GM18867 (cell line): ENCODE measurements around the gene RBM22.

Experiments used
- ATAC-seq: cut with Tn5 transposase; IDR thresholded peaks from one replicate; pipeline ENCODE4 v1.9.1; 2021; ENCODE audit warnings: mild to moderate bottlenecking, moderate library complexity; ENCODE audit not compliant: unreplicated experiment

The RBM22 gene

DNA sequence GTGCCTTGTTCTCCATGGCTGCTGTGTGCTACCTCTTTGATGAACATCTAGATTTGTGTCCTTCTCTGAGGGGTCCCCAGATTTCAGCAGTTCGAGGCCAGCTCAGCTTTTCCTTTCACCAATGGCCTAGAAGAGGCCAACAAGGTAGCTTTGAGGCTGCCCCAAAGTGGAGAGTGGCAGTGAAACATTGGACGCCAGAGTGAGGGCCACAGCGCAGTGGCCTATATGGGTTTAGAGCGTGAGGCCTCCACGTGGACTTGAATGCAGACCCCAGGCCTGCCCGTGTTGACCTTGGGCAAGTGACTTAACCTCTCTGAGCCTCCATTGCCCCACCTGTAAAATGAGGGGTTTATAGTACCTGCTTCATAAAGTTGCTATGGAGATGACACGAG is 28.0 kb downstream of the RBM22 start:
- no peak for ATAC-seq

GRCh38 chr5:150672237-150672883 is 28.5 kb downstream of the RBM22 start:
- no peak for ATAC-seq

DNA sequence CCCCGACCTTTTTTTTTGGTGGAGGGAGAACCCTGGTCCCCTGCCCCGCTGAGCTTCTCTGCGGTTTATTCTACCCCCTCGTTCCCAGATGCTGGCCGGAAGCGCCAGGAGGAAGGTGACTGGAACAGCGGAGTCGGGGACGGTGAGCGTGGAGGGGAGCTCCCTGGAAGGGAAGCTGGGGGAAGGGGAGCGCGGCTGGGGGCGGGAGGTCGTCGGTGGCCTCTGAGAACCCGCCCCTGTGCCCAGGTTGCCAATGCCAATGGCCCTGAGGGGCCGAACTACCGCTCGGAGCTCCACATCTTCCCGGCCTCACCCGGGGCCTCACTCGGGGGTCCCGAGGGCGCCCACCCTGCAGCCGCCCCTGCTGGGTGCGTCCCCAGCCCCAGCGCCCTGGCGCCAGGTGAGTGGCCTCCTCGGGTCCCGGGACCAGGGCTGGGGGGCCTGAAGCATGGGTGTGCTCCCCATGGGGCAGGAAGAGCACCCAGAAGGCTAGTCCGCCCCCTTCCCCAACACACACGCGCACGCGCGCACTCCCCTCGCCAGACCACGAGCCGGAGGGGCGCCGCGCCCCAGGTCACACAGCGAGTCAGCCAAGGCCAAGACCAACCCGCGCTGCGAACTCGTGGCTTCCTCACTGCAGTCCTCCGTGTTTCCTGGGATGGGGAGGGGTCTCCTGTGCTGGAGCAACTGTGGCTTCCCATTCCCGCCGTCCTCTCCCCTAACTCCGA is 29.2 kb downstream of the RBM22 start:
- no peak for ATAC-seq

- no peak for ATAC-seq
Observed at GRCh38 chr5:150670948-150671310, 29.9 kb downstream of the RBM22 start.

DNA sequence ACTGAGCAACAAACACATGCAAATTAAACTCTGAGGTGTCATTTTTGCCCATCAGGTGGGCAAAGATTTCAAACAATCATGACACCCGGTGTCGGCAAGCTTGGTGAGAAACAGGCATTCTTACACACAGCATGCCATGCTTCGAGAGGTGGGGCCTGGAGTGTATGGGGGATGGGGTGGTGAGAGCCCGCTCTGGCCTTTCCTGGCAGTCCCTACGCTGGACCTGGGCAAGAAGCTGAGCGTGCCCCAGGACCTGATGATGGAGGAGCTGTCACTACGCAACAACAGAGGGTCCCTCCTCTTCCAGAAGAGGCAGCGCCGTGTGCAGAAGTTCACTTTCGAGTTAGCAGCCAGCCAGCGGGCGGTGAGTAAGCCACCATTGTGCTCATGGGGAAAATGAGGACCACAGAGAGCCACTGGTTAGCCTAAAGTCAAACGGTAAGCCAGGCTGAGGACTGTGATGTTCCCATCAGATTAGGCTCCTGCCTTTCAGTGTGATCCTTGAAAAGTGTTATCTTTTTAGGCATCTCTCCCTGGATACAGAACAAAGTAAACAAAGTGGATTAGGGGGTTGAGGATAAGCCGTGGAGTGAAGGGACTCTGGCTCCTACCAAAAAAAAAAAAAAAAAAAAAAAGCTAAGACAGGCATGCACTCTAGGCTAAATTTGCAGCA is 30.5 kb downstream of the RBM22 start:
- ATAC-seq, result no peak

GRCh38 chr5:150665044-150665443 is 35.8 kb downstream of the RBM22 start:
- no peak for ATAC-seq

- no peak for ATAC-seq
Observed at GRCh38 chr5:150663936-150664335, 36.9 kb downstream of the RBM22 start.

DNA sequence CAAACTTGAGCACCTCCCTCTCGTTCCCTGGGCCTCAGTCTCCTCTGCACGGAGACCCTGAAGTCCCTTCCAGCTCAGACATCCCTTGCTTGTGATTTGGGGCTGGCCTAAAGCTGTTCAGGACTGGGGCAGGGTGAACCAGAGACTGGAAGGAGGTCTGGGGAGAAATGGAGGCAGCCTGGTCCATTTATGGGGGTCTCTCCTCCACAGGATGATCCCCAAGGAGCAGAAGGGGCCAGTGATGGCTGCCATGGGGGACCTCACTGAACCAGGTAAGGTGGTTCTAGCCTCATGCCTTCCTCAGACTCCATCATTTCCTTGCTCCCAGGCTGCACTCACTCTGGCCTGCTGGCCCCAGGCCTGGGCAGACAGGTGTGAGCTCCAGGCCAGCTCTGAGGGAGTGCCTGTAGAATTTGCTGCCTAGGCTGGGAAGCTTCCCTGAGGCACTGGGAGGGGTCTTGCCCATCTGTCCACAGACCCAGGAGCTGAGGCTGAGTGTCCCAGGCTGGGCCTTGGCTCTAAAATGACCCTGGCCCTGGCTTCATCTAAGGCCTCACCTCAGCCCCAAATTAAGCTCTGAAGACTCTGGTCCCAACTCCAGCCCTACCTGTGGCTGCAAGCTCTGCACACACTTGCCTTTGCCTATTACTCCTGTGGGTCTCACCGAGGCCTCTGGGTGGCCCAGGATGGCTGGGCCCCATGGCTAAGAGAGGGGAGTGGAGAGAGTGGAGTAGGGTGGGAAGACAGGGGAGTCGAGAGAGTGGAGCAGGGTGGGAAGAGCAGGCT is 37.9 kb downstream of the RBM22 start:
- no peak for ATAC-seq

DNA sequence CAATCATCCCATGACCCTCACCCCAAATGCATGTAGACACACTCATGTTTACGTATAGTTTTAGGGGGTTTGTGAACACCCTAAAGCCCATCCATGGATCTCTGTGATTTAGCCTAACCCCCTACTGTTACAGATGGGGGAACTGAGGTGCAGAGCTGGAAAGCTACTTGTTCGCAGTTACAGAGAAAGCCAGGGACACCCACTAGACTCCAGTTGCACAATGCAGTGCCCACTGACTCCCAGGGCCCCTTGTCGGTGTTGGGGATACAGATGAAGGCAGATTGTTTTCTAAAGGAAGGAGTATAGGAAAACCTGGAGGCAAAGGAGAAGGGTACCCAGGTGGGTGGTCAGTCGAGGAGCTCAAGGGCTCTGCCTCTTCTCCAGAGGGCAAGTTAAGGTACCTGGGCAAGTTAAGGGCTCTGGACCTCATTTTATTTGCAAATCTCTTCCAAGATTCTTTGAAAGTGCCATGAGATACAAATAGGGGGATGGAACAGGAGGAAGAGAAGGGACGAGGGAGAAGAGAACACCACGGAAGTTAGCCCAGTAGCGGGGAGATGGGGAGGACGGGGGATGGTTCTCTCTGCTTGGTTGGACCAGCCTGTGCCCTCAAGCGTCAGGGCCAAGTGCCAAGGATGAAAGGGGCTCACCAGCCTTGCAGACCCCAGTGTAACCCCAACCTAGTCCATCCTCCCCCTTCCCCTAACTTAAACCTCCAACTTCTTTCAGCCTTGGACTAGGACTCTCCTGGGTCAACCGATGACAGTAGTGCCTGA is 38.9 kb downstream of the RBM22 start:
- ATAC-seq, result no peak

DNA sequence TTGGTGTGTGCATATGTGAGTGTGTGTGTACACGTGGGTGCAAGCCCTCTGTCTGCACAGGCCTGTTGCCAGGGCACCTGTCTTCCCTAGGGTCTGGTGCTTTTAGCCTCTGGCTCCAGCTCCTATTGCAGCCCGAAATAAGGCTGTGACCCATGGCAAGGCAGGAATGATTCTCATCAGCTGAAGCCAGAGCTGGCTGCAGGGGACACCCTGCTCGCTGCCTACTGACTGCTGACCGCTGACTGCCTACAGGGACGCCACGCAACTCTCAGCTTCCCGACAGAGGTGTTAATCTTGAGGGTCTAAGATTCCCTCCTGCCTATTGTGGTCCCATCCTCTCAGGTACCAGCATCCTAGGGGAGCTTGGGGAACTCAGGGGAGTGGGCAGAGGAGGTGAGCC is 39.8 kb downstream of the RBM22 start, which contains the start of gene MYOZ3:
MYOZ3 (plus strand) TSS at position 166 of the 400 bp plus-strand sequence. CDS start 1,691 bp downstream, outside the sequence.
- no peak for ATAC-seq

- no peak for ATAC-seq
Observed at GRCh38 chr5:150660108-150660831, 40.6 kb downstream of the RBM22 start.

DNA sequence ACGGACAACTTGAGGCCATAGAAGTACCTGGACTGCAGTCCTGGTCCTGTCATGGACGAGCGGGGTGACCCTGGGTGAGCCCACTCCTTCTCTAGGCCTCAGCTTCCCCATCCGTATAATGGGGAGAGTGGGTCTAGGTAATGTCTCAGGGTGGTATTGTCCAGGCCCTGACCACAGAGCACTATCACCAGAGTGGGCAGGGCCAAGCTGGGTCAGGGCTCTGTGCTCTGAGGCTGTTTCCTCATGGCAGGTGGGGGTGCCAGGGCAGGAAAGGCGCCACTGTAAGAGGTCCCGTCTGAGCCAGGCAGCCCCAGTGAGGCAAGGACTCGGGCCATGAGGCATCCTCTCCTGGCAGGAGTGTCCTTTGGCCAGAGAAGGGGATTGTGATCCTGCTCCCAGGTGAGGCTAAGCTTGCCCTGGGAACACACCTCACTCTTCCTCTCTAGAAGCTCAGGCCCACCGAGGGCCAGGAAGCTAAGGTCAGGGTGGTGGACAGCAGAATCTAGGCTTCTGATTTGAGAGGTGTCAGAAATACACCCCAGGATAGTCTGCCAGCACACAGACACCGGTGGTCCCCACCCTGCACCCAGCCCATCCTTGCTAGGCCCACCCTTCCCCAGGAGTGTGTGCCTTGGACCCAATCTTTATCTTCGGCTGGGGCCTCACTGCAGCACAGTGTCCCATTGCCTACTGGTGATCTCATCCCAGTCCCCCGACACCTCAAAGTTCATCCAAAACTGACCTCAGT is 41.3 kb downstream of the RBM22 start:
- no peak for ATAC-seq

DNA sequence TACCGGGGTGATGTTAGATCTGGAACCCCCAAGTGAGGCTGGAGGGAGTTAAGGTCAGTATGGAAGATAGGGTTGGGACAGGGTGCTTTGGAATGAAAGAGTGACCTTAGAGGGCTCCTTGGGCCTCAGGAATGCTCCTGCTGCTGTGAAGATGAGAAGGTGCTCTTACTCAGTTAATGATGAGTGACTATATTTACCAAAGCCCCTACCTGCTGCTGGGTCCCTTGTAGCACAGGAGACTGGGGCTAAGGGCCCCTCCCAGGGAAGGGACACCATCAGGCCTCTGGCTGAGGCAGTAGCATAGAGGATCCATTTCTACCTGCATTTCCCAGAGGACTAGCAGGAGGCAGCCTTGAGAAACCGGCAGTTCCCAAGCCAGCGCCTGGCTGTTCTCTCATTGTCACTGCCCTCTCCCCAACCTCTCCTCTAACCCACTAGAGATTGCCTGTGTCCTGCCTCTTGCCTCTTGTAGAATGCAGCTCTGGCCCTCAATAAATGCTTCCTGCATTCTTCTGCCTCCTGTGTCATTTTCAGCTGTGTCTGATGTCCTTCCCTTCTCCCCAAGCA is 42.1 kb downstream of the RBM22 start:
- no peak for ATAC-seq

DNA sequence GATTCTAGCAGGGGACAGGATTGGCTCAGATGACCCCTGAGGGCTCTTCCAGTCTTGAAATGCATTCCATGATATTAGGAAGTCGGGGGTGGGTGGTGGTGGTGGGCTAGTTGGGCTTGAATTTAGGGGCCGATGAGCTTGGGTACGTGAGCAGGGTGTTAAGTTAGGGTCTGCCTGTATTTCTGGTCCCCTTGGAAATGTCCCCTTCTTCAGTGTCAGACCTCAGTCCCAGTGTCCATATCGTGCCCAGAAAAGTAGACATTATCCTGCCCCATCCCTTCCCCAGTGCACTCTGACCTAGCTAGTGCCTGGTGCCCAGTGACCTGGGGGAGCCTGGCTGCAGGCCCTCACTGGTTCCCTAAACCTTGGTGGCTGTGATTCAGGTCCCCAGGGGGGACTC is 42.7 kb downstream of the RBM22 start:
- no peak for ATAC-seq

DNA sequence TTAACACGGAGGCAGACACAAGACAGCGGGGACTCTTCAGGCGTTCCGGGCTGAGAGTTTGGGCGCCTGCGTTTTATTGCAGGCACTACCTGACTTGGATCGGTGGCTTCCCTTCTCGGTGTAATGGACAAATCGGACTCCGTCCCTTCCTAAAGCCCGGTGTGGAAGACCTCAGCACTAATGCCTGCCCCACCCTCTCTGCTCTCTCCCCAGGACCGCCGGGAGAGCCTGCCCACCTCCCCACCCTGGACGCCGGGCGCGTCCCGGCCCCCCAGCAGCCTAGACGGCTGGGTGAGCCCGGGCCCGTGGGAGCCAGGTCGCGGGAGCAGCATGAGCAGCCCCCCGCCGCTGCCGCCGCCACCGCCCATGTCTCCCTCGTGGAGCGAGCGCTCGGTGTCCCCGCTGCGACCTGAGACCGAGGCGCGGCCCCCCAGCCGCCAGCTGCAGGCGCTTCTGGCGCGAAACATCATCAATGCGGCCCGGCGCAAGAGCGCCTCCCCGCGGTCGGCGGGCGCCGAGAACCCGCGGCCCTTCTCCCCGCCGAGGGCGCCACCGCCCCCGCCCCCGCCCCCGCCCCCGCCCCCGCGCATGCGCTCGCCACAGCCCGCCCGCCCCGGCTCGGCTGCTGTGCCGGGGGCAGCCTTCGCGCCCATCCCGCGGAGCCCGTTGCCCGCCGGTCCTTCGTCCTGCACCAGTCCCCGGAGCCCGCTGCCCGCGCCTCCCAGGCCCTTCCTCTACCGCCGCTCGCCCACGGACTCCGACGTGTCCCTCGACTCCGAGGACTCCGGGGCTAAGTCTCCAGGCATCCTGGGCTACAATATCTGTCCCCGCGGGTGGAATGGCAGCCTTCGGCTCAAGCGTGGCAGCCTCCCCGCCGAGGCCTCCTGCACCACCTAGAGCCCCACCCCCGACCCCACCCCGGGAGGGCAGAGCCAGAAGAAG is 44.4 kb downstream of the RBM22 start:
- peak; percentile 71 for ATAC-seq

- no peak for ATAC-seq
Observed at GRCh38 chr5:150655221-150655620, 45.6 kb downstream of the RBM22 start.

- ATAC-seq, result no peak
Observed at GRCh38 chr5:150653762-150654556, 46.9 kb downstream of the RBM22 start.
